WERI-Rb-1 (cell line): ENCODE measurements around the gene CAP2.

Experiments used
- DNase-seq: peaks from one replicate; pipeline ENCODE4 v3.0.0-alpha.2; 2020
- H3K27ac ChIP-seq: fragments of 250-450 bp; sonication (Bioruptor Pico); 2 replicates; pipeline ENCODE4 v1.5.1; 2020; ENCODE audit warnings: mild to moderate bottlenecking, moderate library complexity
- H3K27me3 ChIP-seq: fragments of 250-450 bp; sonication (Bioruptor Pico); 2 replicates; pipeline ENCODE4 v1.5.1; 2021; ENCODE audit warnings: mild to moderate bottlenecking, low read depth, moderate library complexity; ENCODE audit not compliant: insufficient read depth, severe bottlenecking
- H3K36me3 ChIP-seq: fragments of 250-450 bp; sonication (Bioruptor Pico); 2 replicates; pipeline ENCODE4 v1.5.1; 2020; ENCODE audit warnings: mild to moderate bottlenecking, moderate library complexity
- H3K4me3 ChIP-seq: 2 replicates; pipeline ENCODE4 v1.5.1; 2011; ENCODE audit warnings: low read depth, mild to moderate bottlenecking, control low read depth, low read length
- H3K9me3 ChIP-seq: fragments of 250-450 bp; sonication (Bioruptor Pico); 2 replicates; pipeline ENCODE4 v1.5.1; 2021; ENCODE audit warnings: mild to moderate bottlenecking, moderate library complexity; ENCODE audit not compliant: severe bottlenecking
- CTCF ChIP-seq: IDR thresholded peaks from 2 replicates; pipeline ENCODE4 v1.5.1; 2011; ENCODE audit warnings: low read depth, mild to moderate bottlenecking, control low read depth, inconsistent platforms, low read length

The CAP2 gene

GRCh38 chr6:17497535-17498095, 104.2 kb downstream of the CAP2 start:
- DNase-seq: no peak
- Histone ChIP-seq H3K27ac (no peak overlapping the region), H3K9me3 (no peaks in the 10 kb centered on the region), H3K36me3 (no peaks in the 10 kb centered on the region), H3K4me3 (no peak overlapping the region), H3K27me3 (no peaks in the 10 kb centered on the region)
- no peak for TF ChIP-seq CTCF

- Histone ChIP-seq H3K27ac (no peak overlapping the region), H3K4me3 (no peak overlapping the region), H3K36me3 (no peaks in the 10 kb centered on the region), H3K27me3 (no peaks in the 10 kb centered on the region), H3K9me3 (no peaks in the 10 kb centered on the region)
- DNase-seq: no peak
- no peak for TF ChIP-seq CTCF
These were observed 108.0 kb downstream of the CAP2 start for GRCh38 chr6:17501442-17501841.

- Histone ChIP-seq H3K36me3 (no peaks in the 10 kb centered on the region), H3K9me3 (no peaks in the 10 kb centered on the region), H3K27ac (no peak overlapping the region), H3K27me3 (no peaks in the 10 kb centered on the region), H3K4me3 (no peak overlapping the region)
- TF ChIP-seq CTCF: no peak
- no peak for DNase-seq
These were observed 108.7 kb downstream of the CAP2 start for GRCh38 chr6:17501982-17502704.

GRCh38 chr6:17503051-17503450, 109.7 kb downstream of the CAP2 start:
- Histone ChIP-seq H3K9me3 (no peaks in the 10 kb centered on the region), H3K4me3 (no peak overlapping the region), H3K27me3 (no peaks in the 10 kb centered on the region), H3K27ac (no peak overlapping the region), H3K36me3 (no peaks in the 10 kb centered on the region)
- DNase-seq: no peak
- no peak for TF ChIP-seq CTCF

GRCh38 chr6:17504005-17504404, 110.6 kb downstream of the CAP2 start:
- Histone ChIP-seq H3K4me3 (no peak overlapping the region), H3K27ac (no peak overlapping the region), H3K27me3 (no peaks in the 10 kb centered on the region), H3K36me3 (no peaks in the 10 kb centered on the region), H3K9me3 (no peaks in the 10 kb centered on the region)
- DNase-seq: no peak
- TF ChIP-seq CTCF: no peak

- TF ChIP-seq CTCF: peak; percentile 21; the same call in 1 of the 2 replicates
- H3K9me3 ChIP-seq: no peaks in the 10 kb centered on the region
- no peak overlapping the region for H3K27ac ChIP-seq
- H3K27me3 ChIP-seq: no peaks in the 10 kb centered on the region
- DNase-seq: no peak
- H3K4me3 ChIP-seq: no peak overlapping the region
- H3K36me3 ChIP-seq: no peaks in the 10 kb centered on the region
These were observed 111.7 kb downstream of the CAP2 start for GRCh38 chr6:17505062-17505476.
